NK-92 (cell line): ENCODE data around the gene GAS2L1.

Source experiments
- DNase-seq: peaks from one replicate; lab custom pipeline; 2025; ENCODE audit not compliant: unreplicated experiment; lab: John Stamatoyannopoulos, UW

Gene GAS2L1

DNA sequence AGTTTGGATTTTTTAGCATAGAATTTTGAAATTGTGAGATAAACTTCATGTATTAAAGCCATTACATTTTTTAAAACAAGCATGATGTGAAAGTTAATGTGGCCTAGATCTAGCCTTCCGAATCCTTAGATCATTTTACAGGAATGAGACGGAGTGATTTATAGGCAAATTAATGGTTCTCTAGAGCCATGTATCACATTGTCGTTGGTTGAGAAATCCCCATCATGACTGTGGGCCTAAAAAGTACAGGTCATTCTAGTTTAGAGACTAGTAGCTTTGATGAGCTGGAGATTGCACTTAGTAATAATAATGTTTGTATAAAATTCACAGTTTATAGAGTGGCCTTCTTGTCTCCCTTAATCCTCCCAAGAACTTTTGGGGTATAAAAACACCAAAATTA is 31.3 kb upstream of the GAS2L1 start:
- DNase-seq = no peak

DNA sequence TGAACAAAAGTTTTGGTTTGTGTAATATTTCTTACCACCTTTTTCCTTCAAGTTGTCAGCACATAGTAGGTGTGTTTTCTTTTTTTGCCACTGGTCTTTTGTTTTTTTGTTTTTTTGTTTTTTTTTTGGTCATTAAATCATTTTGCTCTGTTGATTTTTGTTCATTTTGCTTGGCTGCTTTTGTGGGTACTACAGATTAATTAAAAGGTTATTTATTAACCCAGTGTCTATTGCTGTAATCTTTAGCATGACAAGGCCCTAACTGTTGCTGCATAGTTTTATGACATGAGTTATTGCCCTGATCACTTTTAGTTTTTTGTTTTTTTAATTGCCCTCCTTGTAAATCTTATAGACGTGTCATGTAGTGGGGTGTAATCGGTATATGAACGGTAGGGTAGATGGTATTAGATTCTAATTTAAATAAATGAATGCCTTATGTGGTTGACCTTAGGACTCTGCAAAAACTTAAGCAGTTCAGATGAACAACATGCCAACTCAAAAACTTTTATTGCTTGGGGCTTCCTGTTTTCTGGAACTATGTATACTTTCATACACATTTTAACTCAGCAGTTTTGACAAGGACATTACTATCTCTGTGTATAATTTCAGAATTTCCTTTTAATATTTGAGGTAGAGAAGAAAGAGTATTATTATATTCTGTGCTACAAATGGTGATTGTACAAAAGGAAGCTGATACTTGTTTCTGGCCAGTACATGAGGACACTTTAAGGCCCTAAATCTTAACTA is 30.5 kb upstream of the GAS2L1 start:
- no peak for DNase-seq

DNA sequence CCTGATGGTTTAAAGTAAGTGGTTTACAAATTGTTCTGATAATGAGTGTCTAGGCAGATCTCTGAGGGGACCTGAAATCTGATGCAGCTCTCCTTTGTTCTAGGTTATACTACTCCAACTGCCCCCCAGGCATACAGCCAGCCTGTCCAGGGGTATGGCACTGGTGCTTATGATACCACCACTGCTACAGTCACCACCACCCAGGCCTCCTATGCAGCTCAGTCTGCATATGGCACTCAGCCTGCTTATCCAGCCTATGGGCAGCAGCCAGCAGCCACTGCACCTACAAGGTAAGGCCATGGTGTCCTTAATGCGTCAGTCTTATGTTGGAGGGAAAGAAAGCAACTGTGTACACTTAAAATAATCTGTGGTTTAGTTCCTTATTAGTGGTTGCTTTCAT is 28.5 kb upstream of the GAS2L1 start:
- no peak for DNase-seq

- no peak for DNase-seq
Measured at GRCh38 chr22:29284196-29284595, 22.3 kb upstream of the GAS2L1 start.

- DNase-seq = no peak
Measured at GRCh38 chr22:29288837-29289236, 17.6 kb upstream of the GAS2L1 start.

DNA sequence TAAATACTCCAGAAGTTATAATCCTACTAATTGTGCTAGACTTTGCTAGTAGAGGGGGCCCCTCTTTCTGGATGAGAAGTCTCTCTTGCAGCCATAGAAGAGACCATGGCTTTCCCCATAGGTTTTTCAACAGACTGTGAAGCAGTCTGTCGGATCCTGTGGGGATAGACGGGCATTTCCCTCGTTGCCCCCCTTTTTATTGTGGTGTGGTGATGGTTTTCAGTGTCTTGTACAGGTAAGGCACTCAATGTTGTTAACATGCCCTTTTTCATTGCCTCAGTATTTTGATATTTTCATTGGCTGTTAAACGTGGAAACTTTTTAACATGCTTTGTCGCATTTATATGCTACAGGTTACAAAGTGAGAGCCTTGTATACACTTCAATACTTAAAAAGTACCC is 16.4 kb upstream of the GAS2L1 start:
- no peak for DNase-seq

DNA sequence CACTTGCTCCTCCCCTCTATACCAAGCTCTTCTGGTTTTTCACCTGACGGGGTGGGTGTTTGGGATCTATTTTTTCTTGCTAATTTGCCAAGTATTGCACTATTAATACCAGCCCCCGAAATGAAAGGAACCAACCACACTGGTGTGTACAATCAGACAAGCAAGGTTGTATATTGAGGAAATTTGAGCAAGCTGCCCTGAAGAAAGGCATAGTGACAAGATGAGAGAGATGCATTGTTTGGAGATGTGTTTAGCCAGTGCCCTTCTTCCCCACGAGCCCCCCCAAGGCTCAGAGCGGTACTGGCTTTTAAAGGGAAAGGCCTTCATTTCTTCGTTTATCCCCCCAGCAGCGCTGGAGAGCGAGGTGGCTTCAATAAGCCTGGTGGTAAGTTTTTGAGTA is 15.2 kb upstream of the GAS2L1 start:
- no peak for DNase-seq

DNA sequence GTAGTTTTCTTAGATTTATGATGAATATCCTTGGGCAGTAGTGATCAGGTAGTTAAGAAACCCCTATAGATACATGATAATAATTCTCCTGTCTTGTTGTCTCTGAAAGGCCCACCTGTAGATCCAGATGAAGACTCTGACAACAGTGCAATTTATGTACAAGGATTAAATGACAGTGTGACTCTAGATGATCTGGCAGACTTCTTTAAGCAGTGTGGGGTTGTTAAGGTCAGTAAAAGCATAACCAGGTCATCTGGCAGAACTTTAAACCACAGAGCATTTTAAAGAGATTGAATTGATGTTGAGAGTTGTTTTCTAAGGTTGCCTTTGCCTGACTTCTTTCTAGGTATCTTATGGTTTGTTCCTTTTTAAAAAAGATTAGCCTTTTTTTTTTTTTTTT is 14.1 kb upstream of the GAS2L1 start:
- no peak for DNase-seq

DNA sequence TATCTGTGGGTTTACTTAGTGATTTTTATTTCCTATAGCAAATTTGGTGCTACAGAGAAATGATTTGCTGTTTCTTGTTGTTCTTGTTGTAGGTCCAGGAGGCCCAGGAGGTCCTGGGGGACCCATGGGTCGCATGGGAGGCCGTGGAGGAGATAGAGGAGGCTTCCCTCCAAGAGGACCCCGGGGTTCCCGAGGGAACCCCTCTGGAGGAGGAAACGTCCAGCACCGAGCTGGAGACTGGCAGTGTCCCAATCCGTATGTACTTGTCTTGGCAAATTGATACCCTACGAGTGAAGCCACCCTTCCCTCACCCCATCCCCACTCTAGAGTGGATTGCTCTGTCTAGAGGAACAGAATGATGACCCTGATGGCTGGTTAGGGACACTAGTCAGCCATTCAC is 7.8 kb upstream of the GAS2L1 start:
- no peak for DNase-seq

DNA sequence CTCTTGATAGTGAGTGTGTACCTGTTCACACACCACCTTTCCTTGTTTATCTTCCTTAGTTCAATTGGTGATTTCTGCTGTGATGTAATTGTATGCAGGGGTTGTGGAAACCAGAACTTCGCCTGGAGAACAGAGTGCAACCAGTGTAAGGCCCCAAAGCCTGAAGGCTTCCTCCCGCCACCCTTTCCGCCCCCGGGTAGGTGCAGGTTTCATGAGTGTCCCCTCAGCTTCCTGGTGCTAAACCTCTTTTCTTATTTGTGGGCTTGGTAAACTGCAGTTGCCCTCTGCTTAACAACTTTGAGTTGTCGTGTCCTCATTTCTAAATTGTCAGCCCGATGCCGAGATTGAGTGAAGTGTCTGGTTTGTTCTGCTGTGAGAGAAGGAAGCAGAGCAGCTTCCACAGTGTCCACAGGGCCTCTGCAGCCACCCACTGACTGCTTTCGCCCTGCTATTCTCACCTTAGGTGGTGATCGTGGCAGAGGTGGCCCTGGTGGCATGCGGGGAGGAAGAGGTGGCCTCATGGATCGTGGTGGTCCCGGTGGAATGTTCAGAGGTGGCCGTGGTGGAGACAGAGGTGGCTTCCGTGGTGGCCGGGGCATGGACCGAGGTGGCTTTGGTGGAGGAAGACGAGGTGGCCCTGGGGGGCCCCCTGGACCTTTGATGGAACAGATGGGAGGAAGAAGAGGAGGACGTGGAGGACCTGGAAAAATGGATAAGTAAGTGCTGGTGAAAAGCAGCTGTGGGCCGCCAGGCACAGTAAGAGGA is 7.1 kb upstream of the GAS2L1 start:
- DNase-seq = no peak

GRCh38 chr22:29300467-29300806 is 6.0 kb upstream of the GAS2L1 start:
- no peak for DNase-seq

- no peak for DNase-seq
Measured at GRCh38 chr22:29300807-29301601, 5.4 kb upstream of the GAS2L1 start.

- no peak for DNase-seq
Measured at GRCh38 chr22:29301716-29302401, 4.6 kb upstream of the GAS2L1 start.

- no peak for DNase-seq
Measured at GRCh38 chr22:29302402-29302680, 4.1 kb upstream of the GAS2L1 start.

GRCh38 chr22:29302681-29303465 is 3.6 kb upstream of the GAS2L1 start:
- no peak for DNase-seq

DNA sequence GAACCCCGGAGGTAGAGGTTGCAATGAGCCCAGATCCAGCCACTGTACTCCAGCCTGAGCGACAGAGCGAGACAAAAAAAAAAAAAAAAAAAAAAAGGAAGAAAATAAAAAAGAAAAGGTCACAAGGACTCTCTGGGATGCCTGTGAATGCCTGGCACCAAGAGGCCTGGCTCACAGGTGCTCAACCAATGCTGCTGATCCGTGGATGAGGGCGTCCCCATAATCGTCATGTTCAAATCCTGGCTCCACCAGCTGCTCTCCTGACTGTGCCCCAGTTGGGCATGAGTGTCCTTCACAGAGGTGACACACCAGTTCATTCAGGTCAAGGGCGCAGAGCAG is 645 bp upstream of the GAS2L1 start:
- no peak for DNase-seq

DNA sequence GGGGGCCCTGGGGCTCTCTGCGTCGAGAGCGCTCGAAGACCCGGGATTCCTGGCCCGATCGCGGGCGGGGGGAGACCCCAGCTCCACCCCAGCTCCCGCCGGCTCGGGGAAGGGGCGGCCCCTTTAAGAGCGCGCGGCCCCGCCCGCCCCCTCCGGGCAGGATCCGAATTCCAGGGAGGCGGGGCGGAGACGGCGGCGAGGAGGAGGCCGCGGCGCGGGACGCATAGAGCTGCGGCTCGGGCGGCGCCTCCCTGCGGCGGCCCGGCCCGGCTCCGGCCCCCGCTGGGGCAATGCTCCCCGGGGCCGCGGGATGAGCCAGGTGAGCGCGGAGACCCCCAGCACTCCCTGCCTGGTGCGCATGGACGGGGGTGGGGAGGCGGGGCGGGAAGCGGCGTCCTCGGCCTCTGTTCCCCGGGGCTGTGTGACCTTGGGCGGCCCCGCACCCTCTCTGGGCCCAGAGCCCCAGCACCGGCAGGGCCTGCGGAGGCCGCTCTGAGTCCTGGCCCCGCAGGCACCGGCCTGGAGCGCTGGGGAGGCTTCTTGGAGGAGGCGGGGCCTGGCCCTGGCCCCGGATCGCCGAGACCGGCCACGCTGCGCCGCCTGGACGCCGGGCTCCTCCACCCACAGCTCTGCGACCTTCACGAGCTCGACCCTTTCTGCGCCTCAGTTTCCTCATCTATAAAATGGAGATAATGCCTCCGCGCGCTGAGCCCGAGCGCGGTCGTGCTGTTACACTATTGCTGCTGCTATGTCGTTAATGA is 565 bp downstream of the GAS2L1 start:
- DNase-seq = no peak

DNA sequence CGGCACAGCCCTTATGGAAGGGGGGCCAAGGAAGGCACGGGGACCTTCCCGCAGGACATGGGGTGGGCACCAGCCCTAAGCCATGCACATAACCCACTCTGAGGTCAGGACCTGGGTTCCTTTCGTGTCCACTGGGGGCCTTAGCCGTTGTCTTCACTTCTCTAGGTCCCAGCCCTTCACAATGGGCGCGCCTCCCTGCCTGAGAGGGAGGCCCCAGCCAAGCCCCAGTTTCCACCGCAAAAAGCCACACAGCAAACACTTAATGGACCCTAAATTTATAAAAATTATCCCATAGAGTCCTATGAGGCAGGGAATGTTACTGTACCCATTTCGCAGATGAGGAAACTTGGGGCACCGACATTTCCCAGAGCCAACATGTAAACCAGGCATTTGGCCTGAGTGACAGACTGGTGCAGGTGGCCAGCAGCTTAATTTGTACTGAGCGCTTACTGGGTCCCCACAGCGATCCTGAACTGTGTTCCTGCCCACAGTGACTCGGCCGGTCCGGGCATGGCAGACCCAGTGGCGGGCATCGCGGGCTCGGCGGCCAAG is 1.2 kb downstream of the GAS2L1 start:
- no peak for DNase-seq

GRCh38 chr22:29308148-29308790 is 1.8 kb downstream of the GAS2L1 start:
- no peak for DNase-seq
